Nucleus accumbens (tissue), 56 donors: ENCODE data around the gene HLA-DMB.

Experiments
- DNase-seq, 56 donors: peaks; one replicate each; lab custom pipeline; 2025; lab: John Stamatoyannopoulos, UW

Gene HLA-DMB

GRCh38 chr6:32940656-32941213, at the start of gene HLA-DMB:
HLA-DMB (minus strand) TSS chr6:32941028; CDS start chr6:32940807, 221 bp downstream.
- DNase-seq: peak in 26 of 56 donors; percentile 8 to 71 (median 27)

GRCh38 chr6:32989368-32989767, 48.5 kb upstream of the HLA-DMB start:
- no peak for DNase-seq

GRCh38 chr6:32984622-32985389, 44.0 kb upstream of the HLA-DMB start:
- peak in 52 of 56 donors; percentile 17 to 95 (median 66) for DNase-seq

- DNase-seq: no peak
Observed at GRCh38 chr6:32983964-32984621, 43.3 kb upstream of the HLA-DMB start.

GRCh38 chr6:32983493-32983848, 42.6 kb upstream of the HLA-DMB start:
- DNase-seq: no peak

- no peak for DNase-seq
Observed at GRCh38 chr6:32982702-32983492, 42.1 kb upstream of the HLA-DMB start.

- no peak for DNase-seq
Observed at GRCh38 chr6:32982084-32982701, 41.4 kb upstream of the HLA-DMB start.

GRCh38 chr6:32980488-32981038, 39.7 kb upstream of the HLA-DMB start:
- no peak for DNase-seq

- no peak for DNase-seq
Observed at GRCh38 chr6:32979720-32980487, 39.1 kb upstream of the HLA-DMB start.

- no peak for DNase-seq
Observed at GRCh38 chr6:32977953-32978324, 37.1 kb upstream of the HLA-DMB start.

- no peak for DNase-seq
Observed at GRCh38 chr6:32977272-32977952, 36.6 kb upstream of the HLA-DMB start.

GRCh38 chr6:32976334-32977069, 35.7 kb upstream of the HLA-DMB start:
- DNase-seq: no peak

- DNase-seq: no peak
Observed at GRCh38 chr6:32975886-32976285, 35.1 kb upstream of the HLA-DMB start.

GRCh38 chr6:32974541-32975308, 33.9 kb upstream of the HLA-DMB start:
- no peak for DNase-seq

GRCh38 chr6:32974016-32974333, 33.1 kb upstream of the HLA-DMB start:
- DNase-seq: peak in 2 of 56 donors; percentile 5 to 22

- DNase-seq: peak in 8 of 56 donors; percentile 9 to 56 (median 48)
Observed at GRCh38 chr6:32973144-32974015, 32.6 kb upstream of the HLA-DMB start.
